Neural cell (in vitro differentiated cells): ENCODE data around the gene MVD.

Experiments used
- CTCF ChIP-seq: fragments of 450-650 bp; IDR thresholded peaks from 2 replicates; pipeline ENCODE4 v1.5.1; 2014; ENCODE audit warnings: antibody characterized with exemption, mild to moderate bottlenecking, moderate library complexity; ENCODE audit not compliant: poor library complexity, severe bottlenecking
- EP300 ChIP-seq: fragments of 450-650 bp; conservative IDR thresholded peaks from 2 replicates; pipeline ENCODE4 v1.6.1; 2014; ENCODE audit warnings: antibody characterized with exemption, mild to moderate bottlenecking, moderate library complexity; ENCODE audit not compliant: poor library complexity, severe bottlenecking
- EZH2 ChIP-seq: fragments of 200-600, 300-800 bp; shearing (Covaris generic), sonication (generic); IDR thresholded peaks from 2 replicates; pipeline ENCODE4 v1.6.1; 2014; ENCODE audit warnings: antibody characterized with exemption, low read length, borderline replicate concordance, mild to moderate bottlenecking; ENCODE audit not compliant: insufficient read depth, poor library complexity, severe bottlenecking
- POLR2AphosphoS5 ChIP-seq: IDR thresholded peaks from 2 replicates; pipeline ENCODE4 v1.6.1; 2012
- RAD21 ChIP-seq: fragments of 450-650 bp; conservative IDR thresholded peaks from 2 replicates; pipeline ENCODE4 v1.6.1; 2014; ENCODE audit warnings: antibody characterized with exemption, mild to moderate bottlenecking, moderate library complexity
- TAF1 ChIP-seq: IDR thresholded peaks from 2 replicates; pipeline ENCODE4 v1.6.1; 2012; ENCODE audit warnings: low read depth

- TF ChIP-seq CTCF (no peak), EZH2 (no peak), POLR2AphosphoS5 (no peak), TAF1 (no peak), RAD21 (no peak), EP300 (no peak)
Observed at GRCh38 chr16:88700636-88701482, 38.0 kb upstream of the MVD start.
